HepG2 (cell line): Measurements from ENCODE around the gene SPG7. TPM values are rescaled to one million over a fixed set of nuclear protein-coding genes. Genes with fewer than 3 reads are reported as not detected.

Experiments
- DRAP1 ChIP-seq: IDR thresholded peaks from 2 replicates; pipeline ENCODE4 v1.6.1; 2016; ENCODE audit warnings: missing genetic modification reagents, missing compliant biosample characterization
- TOE1 ChIP-seq: sonication (generic); formaldehyde crosslinking; IDR thresholded peaks from 2 replicates; pipeline ENCODE4 v1.4.0; 2020; ENCODE audit warnings: mild to moderate bottlenecking, missing genetic modification reagents
- TRIM24 ChIP-seq: sonication (generic); formaldehyde crosslinking; IDR thresholded peaks from 2 replicates; pipeline ENCODE4 v1.8.0; 2022; ENCODE audit warnings: mild to moderate bottlenecking, missing genetic modification reagents
- WIZ ChIP-seq: sonication (generic); formaldehyde crosslinking; IDR thresholded peaks from 2 replicates; pipeline ENCODE4 v1.5.1; 2020; ENCODE audit warnings: mild to moderate bottlenecking, missing genetic modification reagents
- ZFYVE20 ChIP-seq: sonication (generic); formaldehyde crosslinking; IDR thresholded peaks from 2 replicates; pipeline ENCODE4 v1.8.0; 2023; ENCODE audit warnings: low read depth, mild to moderate bottlenecking, moderate library complexity, missing genetic modification reagents, borderline replicate concordance
- ZKSCAN1 ChIP-seq: fragments of 150-350 bp; IDR thresholded peaks from 2 replicates; pipeline ENCODE4 v1.6.1; 2014; ENCODE audit warnings: low read length
- ZNF260 ChIP-seq: sonication (generic); formaldehyde crosslinking; IDR thresholded peaks from 2 replicates; pipeline ENCODE4 v1.4.0; 2020; ENCODE audit warnings: missing genetic modification reagents, low read depth, mild to moderate bottlenecking, borderline replicate concordance
- ZNF543 ChIP-seq: sonication (generic); formaldehyde crosslinking; IDR thresholded peaks from 2 replicates; pipeline ENCODE4 v1.4.0; 2020; ENCODE audit warnings: mild to moderate bottlenecking, missing genetic modification reagents
- ZNF772 ChIP-seq: sonication (generic); formaldehyde crosslinking; IDR thresholded peaks from 2 replicates; pipeline ENCODE4 v1.5.0; 2020; ENCODE audit warnings: mild to moderate bottlenecking, missing genetic modification reagents
- polyA plus RNA-seq, 8 experiments: library from polyadenylated mRNA; depleted of rRNA in 3 of 8; stranded (reverse) in 7 of 8; unstranded in 1 of 8; fragments of >200 nt; fragmentation: Illumina TruSeq in 4 of 8; extraction: Trizol in 4 of 8; gene quantifications; 2 replicates each; pipeline versions ENCODE4 v1.2.1 to v1.2.3, GENCODE V29; 2011 to 2016; ENCODE audit warnings: low read depth in 4 of 8, missing spikeins in 1 of 8, mixed read lengths in 1 of 8; ENCODE audit not compliant: insufficient read depth in 1 of 8
- total RNA-seq, 5 experiments: library from RNA; depleted of rRNA; stranded (reverse); fragments of >200 nt; fragmentation: Illumina TruSeq; extraction: Trizol; gene quantifications; 2 replicates each; pipeline ENCODE4 v1.2.3, GENCODE V29; 2016; ENCODE audit warnings: low read depth in 1 of 5
- TF ChIP-seq, protein P1 (sequence below): IDR thresholded peaks from 2 replicates; pipeline ENCODE4 v1.6.1; 2016; ENCODE audit warnings: mild to moderate bottlenecking, missing biosample characterization, missing genetic modification reagents
- TF ChIP-seq, protein P2 (sequence below), 2 experiments: fragments of 450-650 bp in 1 of 2; sonication (generic) in 1 of 2; formaldehyde crosslinking in 1 of 2; IDR thresholded peaks; 2 replicates each; pipeline versions ENCODE4 v1.6.1 to v1.8.0; 2016 to 2022; ENCODE audit warnings: antibody characterized with exemption in 1 of 2, mild to moderate bottlenecking in 1 of 2, missing genetic modification reagents in 1 of 2
- TF ChIP-seq, protein P3 (sequence below): sonication (generic); formaldehyde crosslinking; conservative IDR thresholded peaks from 2 replicates; pipeline ENCODE4 v1.4.0; 2020; ENCODE audit warnings: missing genetic modification reagents
- TF ChIP-seq, protein P4 (sequence below): sonication (generic); formaldehyde crosslinking; IDR thresholded peaks from 2 replicates; pipeline ENCODE4 v1.9.0; 2021; ENCODE audit warnings: missing genetic modification reagents, borderline replicate concordance

Gene SPG7
- total and polyA plus RNA-seq, 2 of the 13 experiments (the other 11 are each of a cell fraction or from before 2014, with no cell fraction given): 66.0 to 136 TPM

GRCh38 chr16:89561142-89561883, 53.1 kb downstream of the SPG7 start (continued):
- TF ChIP-seq, protein P1, sequence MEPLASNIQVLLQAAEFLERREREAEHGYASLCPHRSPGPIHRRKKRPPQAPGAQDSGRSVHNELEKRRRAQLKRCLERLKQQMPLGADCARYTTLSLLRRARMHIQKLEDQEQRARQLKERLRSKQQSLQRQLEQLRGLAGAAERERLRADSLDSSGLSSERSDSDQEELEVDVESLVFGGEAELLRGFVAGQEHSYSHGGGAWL (CRISPR knock-in tag): no peak
- TF ChIP-seq, protein P2, sequence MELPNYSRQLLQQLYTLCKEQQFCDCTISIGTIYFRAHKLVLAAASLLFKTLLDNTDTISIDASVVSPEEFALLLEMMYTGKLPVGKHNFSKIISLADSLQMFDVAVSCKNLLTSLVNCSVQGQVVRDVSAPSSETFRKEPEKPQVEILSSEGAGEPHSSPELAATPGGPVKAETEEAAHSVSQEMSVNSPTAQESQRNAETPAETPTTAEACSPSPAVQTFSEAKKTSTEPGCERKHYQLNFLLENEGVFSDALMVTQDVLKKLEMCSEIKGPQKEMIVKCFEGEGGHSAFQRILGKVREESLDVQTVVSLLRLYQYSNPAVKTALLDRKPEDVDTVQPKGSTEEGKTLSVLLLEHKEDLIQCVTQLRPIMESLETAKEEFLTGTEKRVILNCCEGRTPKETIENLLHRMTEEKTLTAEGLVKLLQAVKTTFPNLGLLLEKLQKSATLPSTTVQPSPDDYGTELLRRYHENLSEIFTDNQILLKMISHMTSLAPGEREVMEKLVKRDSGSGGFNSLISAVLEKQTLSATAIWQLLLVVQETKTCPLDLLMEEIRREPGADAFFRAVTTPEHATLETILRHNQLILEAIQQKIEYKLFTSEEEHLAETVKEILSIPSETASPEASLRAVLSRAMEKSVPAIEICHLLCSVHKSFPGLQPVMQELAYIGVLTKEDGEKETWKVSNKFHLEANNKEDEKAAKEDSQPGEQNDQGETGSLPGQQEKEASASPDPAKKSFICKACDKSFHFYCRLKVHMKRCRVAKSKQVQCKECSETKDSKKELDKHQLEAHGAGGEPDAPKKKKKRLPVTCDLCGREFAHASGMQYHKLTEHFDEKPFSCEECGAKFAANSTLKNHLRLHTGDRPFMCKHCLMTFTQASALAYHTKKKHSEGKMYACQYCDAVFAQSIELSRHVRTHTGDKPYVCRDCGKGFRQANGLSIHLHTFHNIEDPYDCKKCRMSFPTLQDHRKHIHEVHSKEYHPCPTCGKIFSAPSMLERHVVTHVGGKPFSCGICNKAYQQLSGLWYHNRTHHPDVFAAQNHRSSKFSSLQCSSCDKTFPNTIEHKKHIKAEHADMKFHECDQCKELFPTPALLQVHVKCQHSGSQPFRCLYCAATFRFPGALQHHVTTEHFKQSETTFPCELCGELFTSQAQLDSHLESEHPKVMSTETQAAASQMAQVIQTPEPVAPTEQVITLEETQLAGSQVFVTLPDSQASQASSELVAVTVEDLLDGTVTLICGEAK (IDR thresholded peaks at IDR 0.05): no peak
- TF ChIP-seq, protein P2 (CRISPR knock-in tag; IDR thresholded peaks at IDR 0.05): no peak
- TF ChIP-seq DRAP1 (CRISPR knock-in tag): no peak
- TF ChIP-seq, protein P3, sequence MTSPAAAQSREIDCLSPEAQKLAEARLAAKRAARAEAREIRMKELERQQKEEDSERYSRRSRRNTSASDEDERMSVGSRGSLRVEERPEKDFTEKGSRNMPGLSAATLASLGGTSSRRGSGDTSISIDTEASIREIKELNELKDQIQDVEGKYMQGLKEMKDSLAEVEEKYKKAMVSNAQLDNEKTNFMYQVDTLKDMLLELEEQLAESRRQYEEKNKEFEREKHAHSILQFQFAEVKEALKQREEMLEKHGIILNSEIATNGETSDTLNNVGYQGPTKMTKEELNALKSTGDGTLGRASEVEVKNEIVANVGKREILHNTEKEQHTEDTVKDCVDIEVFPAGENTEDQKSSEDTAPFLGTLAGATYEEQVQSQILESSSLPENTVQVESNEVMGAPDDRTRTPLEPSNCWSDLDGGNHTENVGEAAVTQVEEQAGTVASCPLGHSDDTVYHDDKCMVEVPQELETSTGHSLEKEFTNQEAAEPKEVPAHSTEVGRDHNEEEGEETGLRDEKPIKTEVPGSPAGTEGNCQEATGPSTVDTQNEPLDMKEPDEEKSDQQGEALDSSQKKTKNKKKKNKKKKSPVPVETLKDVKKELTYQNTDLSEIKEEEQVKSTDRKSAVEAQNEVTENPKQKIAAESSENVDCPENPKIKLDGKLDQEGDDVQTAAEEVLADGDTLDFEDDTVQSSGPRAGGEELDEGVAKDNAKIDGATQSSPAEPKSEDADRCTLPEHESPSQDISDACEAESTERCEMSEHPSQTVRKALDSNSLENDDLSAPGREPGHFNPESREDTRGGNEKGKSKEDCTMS (CRISPR knock-in tag): no peak
- TF ChIP-seq WIZ (CRISPR knock-in tag): no peak
- TF ChIP-seq ZNF772 (CRISPR knock-in tag): no peak
- TF ChIP-seq ZKSCAN1: no peak
- TF ChIP-seq ZNF543 (CRISPR knock-in tag): 0 out of 2 replicates have a peak, but pooled peaks have one; percentile 21
- no peak for TF ChIP-seq ZNF260
- TF ChIP-seq, protein P4, sequence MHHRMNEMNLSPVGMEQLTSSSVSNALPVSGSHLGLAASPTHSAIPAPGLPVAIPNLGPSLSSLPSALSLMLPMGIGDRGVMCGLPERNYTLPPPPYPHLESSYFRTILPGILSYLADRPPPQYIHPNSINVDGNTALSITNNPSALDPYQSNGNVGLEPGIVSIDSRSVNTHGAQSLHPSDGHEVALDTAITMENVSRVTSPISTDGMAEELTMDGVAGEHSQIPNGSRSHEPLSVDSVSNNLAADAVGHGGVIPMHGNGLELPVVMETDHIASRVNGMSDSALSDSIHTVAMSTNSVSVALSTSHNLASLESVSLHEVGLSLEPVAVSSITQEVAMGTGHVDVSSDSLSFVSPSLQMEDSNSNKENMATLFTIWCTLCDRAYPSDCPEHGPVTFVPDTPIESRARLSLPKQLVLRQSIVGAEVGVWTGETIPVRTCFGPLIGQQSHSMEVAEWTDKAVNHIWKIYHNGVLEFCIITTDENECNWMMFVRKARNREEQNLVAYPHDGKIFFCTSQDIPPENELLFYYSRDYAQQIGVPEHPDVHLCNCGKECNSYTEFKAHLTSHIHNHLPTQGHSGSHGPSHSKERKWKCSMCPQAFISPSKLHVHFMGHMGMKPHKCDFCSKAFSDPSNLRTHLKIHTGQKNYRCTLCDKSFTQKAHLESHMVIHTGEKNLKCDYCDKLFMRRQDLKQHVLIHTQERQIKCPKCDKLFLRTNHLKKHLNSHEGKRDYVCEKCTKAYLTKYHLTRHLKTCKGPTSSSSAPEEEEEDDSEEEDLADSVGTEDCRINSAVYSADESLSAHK: no peak
- no peak; the same call in 1 of the 2 replicates for TF ChIP-seq ZFYVE20 (CRISPR knock-in tag)
- TF ChIP-seq TRIM24 (CRISPR knock-in tag): no peak
- no peak for TF ChIP-seq TOE1 (CRISPR knock-in tag)
